H1 (cell line): ENCODE data around the gene SEC22C. TPM values are rescaled to one million over a fixed set of nuclear protein-coding genes. Genes with fewer than 3 reads are reported as not detected.

Source experiments
- CTCF ChIA-PET: fragments of 300-600 bp; sonication (Branson Sonifier 250); formaldehyde crosslinking; loops from one replicate; lab custom pipeline; 2021; ENCODE audit not compliant: partially characterized antibody; lab: Charles Lee
- POLR2A ChIA-PET: fragments of 300-600 bp; sonication (Branson Sonifier 250); formaldehyde crosslinking; loops from one replicate; lab custom pipeline; 2021; ENCODE audit warnings: inconsistent platforms; ENCODE audit not compliant: partially characterized antibody; lab: Charles Lee
- DNase-seq, 2 experiments: peaks; one replicate each; pipeline versions ENCODE4 v3.0.0 to v3.0.0-alpha.2; 2010 to 2022; ENCODE audit warnings: low spot score in 2 of 2, low read depth in 1 of 2, mixed read lengths in 1 of 2
- FAIRE-seq: peaks from 2 replicates; lab custom pipeline; 2011; peaks lifted over from hg19 to GRCh38; lab: Jason Lieb, UNC
- H2AFZ ChIP-seq: 2 replicates; pipeline ENCODE4 v1.8.1; 2012; ENCODE audit warnings: low read length, inconsistent platforms
- H2AK5ac ChIP-seq: 2 replicates; pipeline ENCODE4 v1.6.1; 2013; ENCODE audit warnings: low read depth, low read length
- H2BK120ac ChIP-seq: replicated peaks from 2 replicates; pipeline ENCODE3; 2013; ENCODE audit warnings: low read depth, low read length, inconsistent platforms
- H2BK12ac ChIP-seq: 2 replicates; pipeline ENCODE4 v1.6.1; 2013; ENCODE audit warnings: low read depth, low read length
- H2BK15ac ChIP-seq: 2 replicates; pipeline ENCODE4 v1.6.1; 2013; ENCODE audit warnings: low read length
- H2BK20ac ChIP-seq: 2 replicates; pipeline ENCODE4 v1.6.1; 2013; ENCODE audit warnings: low read length
- H2BK5ac ChIP-seq: 2 replicates; pipeline ENCODE4 v1.6.1; 2013; ENCODE audit warnings: low read depth, low read length
- H3K14ac ChIP-seq: 2 replicates; pipeline ENCODE4 v1.6.1; 2013; ENCODE audit warnings: inconsistent platforms; ENCODE audit not compliant: insufficient read length
- H3K18ac ChIP-seq: 2 replicates; pipeline ENCODE4 v1.6.1; 2013; ENCODE audit warnings: low read length; ENCODE audit errors: extremely low read depth
- H3K23ac ChIP-seq: 2 replicates; pipeline ENCODE4 v1.6.1; 2013; ENCODE audit warnings: inconsistent platforms; ENCODE audit not compliant: insufficient read length
- H3K23me2 ChIP-seq: 2 replicates; pipeline ENCODE4 v1.6.1; 2013; ENCODE audit warnings: low read depth, low read length
- H3K27ac ChIP-seq: 2 replicates; pipeline ENCODE4 v1.6.1; 2011; ENCODE audit warnings: low read depth, low read length, inconsistent platforms
- H3K27me3 ChIP-seq, 4 experiments: replicated peaks in 1 of 4; 1 replicate in 1 of 4; 2 replicates in 3 of 4; pipeline versions ENCODE4 v1.6.1 to v1.8.1; 2011 to 2013; ENCODE audit warnings: low read length in 3 of 4, mild to moderate bottlenecking in 3 of 4, inconsistent platforms in 2 of 4, mixed read lengths in 2 of 4, moderate library complexity in 1 of 4; ENCODE audit not compliant: control insufficient read depth in 3 of 4, insufficient read depth in 3 of 4; ENCODE audit errors: extremely low read depth in 1 of 4
- H3K36me3 ChIP-seq, 4 experiments: 2 replicates each; pipeline versions ENCODE4 v1.6.1 to v1.8.1; 2011 to 2013; ENCODE audit warnings: mild to moderate bottlenecking in 4 of 4, low read length in 3 of 4, moderate library complexity in 2 of 4, control low read depth in 1 of 4, inconsistent platforms in 1 of 4; ENCODE audit not compliant: insufficient read depth in 4 of 4, control insufficient read depth in 2 of 4
- H3K4ac ChIP-seq: replicated peaks from 2 replicates; pipeline ENCODE3; 2013; ENCODE audit warnings: low read length, low read depth, mixed read lengths, inconsistent platforms; ENCODE audit not compliant: insufficient read length
- H3K4me1 ChIP-seq, 4 experiments: replicated peaks in 1 of 4; 1 replicate in 1 of 4; 2 replicates in 3 of 4; pipeline versions ENCODE4 v1.6.1 to v1.8.1; 2011 to 2013; ENCODE audit warnings: low read length in 3 of 4, inconsistent platforms in 2 of 4, mixed read lengths in 1 of 4; ENCODE audit not compliant: insufficient read depth in 4 of 4, control insufficient read depth in 3 of 4
- H3K4me2 ChIP-seq, 2 experiments: 2 replicates each; pipeline versions ENCODE4 v1.6.1 to v1.8.1; 2011 to 2013; ENCODE audit warnings: low read depth in 2 of 2, low read length in 2 of 2, control low read depth in 1 of 2, inconsistent platforms in 1 of 2, mild to moderate bottlenecking in 1 of 2; ENCODE audit not compliant: insufficient read depth in 1 of 2
- H3K4me3 ChIP-seq, 4 experiments: fragments of 200-600, 300-600 bp in 1 of 4; sonication (generic), shearing (Covaris generic), sonication (Bioruptor Twin) in 1 of 4; 2 replicates each; pipeline versions ENCODE4 v1.5.1 to v1.8.1; 2011 to 2016; ENCODE audit warnings: low read length in 4 of 4, low read depth in 3 of 4, control low read depth in 2 of 4, inconsistent platforms in 2 of 4, mild to moderate bottlenecking in 2 of 4, mixed read lengths in 1 of 4, moderate library complexity in 1 of 4; ENCODE audit not compliant: insufficient read depth in 2 of 4; ENCODE audit errors: extremely low read depth in 1 of 4
- H3K56ac ChIP-seq: replicated peaks from 2 replicates; pipeline ENCODE3; 2013; ENCODE audit warnings: low read depth, mild to moderate bottlenecking, mixed read lengths, low read length, inconsistent platforms; ENCODE audit not compliant: insufficient read length
- H3K79me1 ChIP-seq: 2 replicates; pipeline ENCODE4 v1.6.1; 2013; ENCODE audit warnings: low read depth, low read length, control low read depth
- H3K79me2 ChIP-seq, 2 experiments: 2 replicates each; pipeline versions ENCODE4 v1.6.1 to v1.8.1; 2012 to 2013; ENCODE audit warnings: low read length in 2 of 2, mild to moderate bottlenecking in 2 of 2, inconsistent platforms in 1 of 2; ENCODE audit not compliant: insufficient read depth in 2 of 2, control insufficient read depth in 1 of 2
- H3K9ac ChIP-seq, 4 experiments: replicated peaks in 1 of 4; 1 replicate in 1 of 4; 2 replicates in 3 of 4; pipeline versions ENCODE4 v1.6.1 to v1.8.1; 2011 to 2013; ENCODE audit warnings: low read depth in 3 of 4, low read length in 3 of 4, control low read depth in 2 of 4, mild to moderate bottlenecking in 2 of 4, moderate library complexity in 2 of 4, inconsistent platforms in 1 of 4; ENCODE audit errors: extremely low read depth in 1 of 4
- H3K9me3 ChIP-seq, 2 experiments: 2 replicates each; pipeline versions ENCODE4 v1.6.1 to v1.8.1; 2012 to 2013; ENCODE audit warnings: mild to moderate bottlenecking in 2 of 2, moderate library complexity in 2 of 2, control low read depth in 1 of 2, inconsistent platforms in 1 of 2, low read depth in 1 of 2, low read length in 1 of 2, mixed read lengths in 1 of 2; ENCODE audit not compliant: insufficient read depth in 2 of 2
- H4K20me1 ChIP-seq, 2 experiments: replicated peaks in 1 of 2; 2 replicates each; pipeline versions ENCODE3 to v1.8.1; 2011 to 2013; ENCODE audit warnings: inconsistent platforms in 2 of 2, low read length in 2 of 2, mild to moderate bottlenecking in 1 of 2; ENCODE audit not compliant: insufficient read depth in 2 of 2, control insufficient read depth in 1 of 2
- H4K5ac ChIP-seq: 2 replicates; pipeline ENCODE4 v1.6.1; 2013; ENCODE audit warnings: low read length, low read depth, mixed read lengths, inconsistent platforms; ENCODE audit not compliant: insufficient read length
- H4K8ac ChIP-seq: 2 replicates; pipeline ENCODE4 v1.8.0; 2013; ENCODE audit warnings: mild to moderate bottlenecking, moderate library complexity, low read length, inconsistent platforms; ENCODE audit not compliant: insufficient read depth; ENCODE audit errors: extremely low read depth
- H4K91ac ChIP-seq: replicated peaks from 2 replicates; pipeline ENCODE3; 2013; ENCODE audit warnings: low read length, mixed read lengths, inconsistent platforms; ENCODE audit not compliant: insufficient read length
- RBBP5 ChIP-seq: IDR thresholded peaks from 2 replicates; pipeline ENCODE4 v1.7.1; 2012; ENCODE audit warnings: low read depth, mild to moderate bottlenecking, inconsistent platforms, low read length, moderate library complexity, borderline replicate concordance
- TEAD4 ChIP-seq: IDR thresholded peaks from 2 replicates; pipeline ENCODE4 v1.6.1; 2012; ENCODE audit warnings: low read depth, low read length, inconsistent platforms, mixed read lengths
- WGBS, 2 experiments: shearing (Covaris generic) in 1 of 2; methylation state at CpG; one replicate each; pipeline versions ENCODE4 v1.1.6 to v1.1.7; 2013 to 2015; ENCODE audit warnings: low lambda C conversion rate in 2 of 2, mixed read lengths in 2 of 2, inconsistent platforms in 1 of 2, low coverage in 1 of 2, missing lambda C conversion rate in 1 of 2; ENCODE audit not compliant: insufficient replicate concordance in 2 of 2, insufficient coverage in 1 of 2, insufficient read length in 1 of 2; ENCODE audit errors: extremely low coverage in 1 of 2, missing lambda C conversion rate in 1 of 2; 5-methylcytosine and 5-hydroxymethylcytosine counted together
- polyA plus RNA-seq, 7 experiments: library from polyadenylated mRNA; depleted of rRNA in 3 of 7; stranded (reverse) in 5 of 7; unstranded in 2 of 7; fragments of >200 nt in 5 of 7; fragments of 200-250 nt in 2 of 7; gene quantifications; 1 replicate in 5 of 7; 2 replicates in 1 of 7; 4 replicates in 1 of 7; pipeline versions ENCODE4 v1.2.1 to v1.2.3, GENCODE V29; 2011 to 2013; ENCODE audit warnings: missing spikeins in 2 of 7, mixed read lengths in 2 of 7
- total RNA-seq: library from RNA; stranded (reverse); fragmentation: NEBNext Ultra II Directional; extraction: Animal tissue kit (Norgen Biotek cat#: 25700); gene quantifications from 2 replicates; pipeline ENCODE4 v1.2.1, GENCODE V29; 2021

The SEC22C gene
- total and polyA plus RNA-seq, 2 of the 8 experiments (the other 6 are each of a cell fraction or from before 2014, with no cell fraction given) = 23.4 to 38.3 TPM

DNA sequence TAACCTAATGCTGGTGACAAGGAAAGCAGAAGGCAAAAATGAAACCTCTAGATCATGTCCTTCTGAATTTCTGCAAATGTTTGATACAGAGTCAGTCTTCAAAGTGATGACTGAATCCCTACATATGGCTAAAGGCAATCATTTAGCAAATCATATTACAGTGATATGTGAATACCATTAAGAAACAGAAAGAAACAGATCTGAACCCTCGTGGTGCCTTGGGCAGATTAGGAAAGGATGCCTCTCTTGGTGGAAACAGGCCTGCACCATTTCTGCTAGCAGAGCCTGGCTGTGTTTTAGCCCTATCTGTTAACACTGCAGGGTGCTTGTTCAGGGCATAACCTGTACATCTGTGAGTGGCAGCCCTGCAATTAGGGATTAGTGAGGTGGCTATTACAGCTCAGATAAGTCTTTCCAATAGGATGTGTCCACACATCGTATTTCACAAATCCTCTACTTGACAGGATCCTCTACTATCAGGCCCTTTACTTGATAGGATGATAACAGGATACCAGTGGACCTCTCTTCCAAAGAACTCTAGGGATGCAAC, 12.1 kb downstream of the SEC22C start:
- Histone ChIP-seq H3K23me2 (no peaks in the 10 kb centered on the region; the same call in 1 of the 2 replicates), H3K4me2 (no peak overlapping the region), H2AFZ (no peak overlapping the region), H3K4me3 (no peak overlapping the region), H3K4ac (no peak overlapping the region), H3K56ac (no peak overlapping the region), H3K18ac (no peak overlapping the region), H4K5ac (no peak overlapping the region), H2BK5ac (no peak overlapping the region), H3K79me2 (peaks cover 0 to 24% of the 10 kb centered on the region in 2 experiments; a peak in 2 of 4 replicates), H3K9me3 (peaks cover 0 to under 1% of the 10 kb centered on the region in 2 experiments; a peak in 1 of 4 replicates), H3K79me1 (peaks cover 5% of the 10 kb centered on the region), H3K9ac (no peak overlapping the region), H2BK20ac (no peak overlapping the region), H4K91ac (no peak overlapping the region), H4K20me1 (peaks cover 3 to 9% of the 10 kb centered on the region in 2 experiments), H2BK15ac (no peak overlapping the region), H3K27me3 (no peaks in the 10 kb centered on the region), H3K4me1 (no peaks in the 10 kb centered on the region), H2AK5ac (no peak overlapping the region), H3K23ac (no peak overlapping the region), H2BK12ac (no peak overlapping the region), H2BK120ac (no peak overlapping the region), H3K36me3 (peaks cover 0 to 31% (median 12%) of the 10 kb centered on the region in 4 experiments; a peak in 7 of 8 replicates), H3K14ac (no peak overlapping the region), H4K8ac (no peak overlapping the region), H3K27ac (no peak overlapping the region)
- DNase-seq (no peak), FAIRE-seq (no peak)
- TF ChIP-seq RBBP5 (no peak), TEAD4 (no peak)
- ChIA-PET CTCF (interaction anchor here (3.7 kb wide), 1 partner anchor 44 kb away, joined by 20 read pairs; no protein-coding TSS in a partner anchor), POLR2A (no interaction called here)
- WGBS, 2 experiments = 93% methylated on average over 2 of the region's 2 CpGs; no CpG with 5 or more reads in 1 of the 2 experiments
